HG03565 (cell line): ENCODE results near the gene PRKAB1.
"Not testable (repeated sequence)": the region's sequence is repeated elsewhere in the genome, so short reads cannot be mapped to it uniquely, and the experiment has no call there.

ENCODE experiments used
- ATAC-seq: cut with Tn5 transposase; IDR thresholded peaks from one replicate; pipeline ENCODE4 v1.9.1; 2021; ENCODE audit warnings: mild to moderate bottlenecking, moderate library complexity; ENCODE audit not compliant: unreplicated experiment

The PRKAB1 gene

DNA sequence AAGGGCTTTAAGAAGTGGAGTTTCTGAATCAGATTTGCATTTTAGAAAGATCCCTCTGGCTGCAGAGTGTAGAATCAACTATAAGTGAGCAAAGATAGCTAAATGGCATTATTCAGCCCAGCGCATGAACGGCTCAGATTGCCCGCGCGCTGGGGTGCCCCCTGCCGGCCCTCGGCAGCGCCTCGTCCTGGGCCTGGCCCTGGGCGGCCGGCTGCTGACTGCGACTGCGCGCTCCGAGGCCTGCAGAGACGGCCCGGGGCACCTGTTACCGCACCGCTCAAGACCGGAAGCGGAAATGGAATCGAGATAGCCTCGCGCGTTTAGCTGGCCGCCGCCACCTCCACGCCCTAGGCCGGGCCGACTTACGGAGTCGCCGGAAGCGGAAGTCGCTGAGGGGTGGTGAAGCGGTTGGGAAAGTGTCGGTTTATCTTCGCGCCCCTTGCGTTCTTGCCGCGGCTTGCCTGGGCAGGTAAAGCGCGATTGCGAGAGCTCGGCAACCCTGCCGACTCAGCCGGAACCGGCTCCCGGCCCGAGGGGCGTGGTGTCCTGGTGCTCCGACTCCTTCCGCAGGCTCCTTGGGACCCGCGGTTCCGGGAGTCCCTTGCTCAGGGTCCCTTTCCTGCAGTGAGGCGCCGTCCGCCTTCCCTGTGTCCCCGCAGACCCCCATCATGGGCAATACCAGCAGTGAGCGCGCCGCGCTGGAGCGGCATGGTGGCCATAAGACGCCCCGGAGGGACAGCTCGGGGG, at the start of gene PRKAB1:
TSS of gene PRKAB1 (plus strand) at position 557 of the 747 bp plus-strand sequence. CDS start at position 669, 112 bp downstream.
- ATAC-seq: peak; percentile 93

DNA sequence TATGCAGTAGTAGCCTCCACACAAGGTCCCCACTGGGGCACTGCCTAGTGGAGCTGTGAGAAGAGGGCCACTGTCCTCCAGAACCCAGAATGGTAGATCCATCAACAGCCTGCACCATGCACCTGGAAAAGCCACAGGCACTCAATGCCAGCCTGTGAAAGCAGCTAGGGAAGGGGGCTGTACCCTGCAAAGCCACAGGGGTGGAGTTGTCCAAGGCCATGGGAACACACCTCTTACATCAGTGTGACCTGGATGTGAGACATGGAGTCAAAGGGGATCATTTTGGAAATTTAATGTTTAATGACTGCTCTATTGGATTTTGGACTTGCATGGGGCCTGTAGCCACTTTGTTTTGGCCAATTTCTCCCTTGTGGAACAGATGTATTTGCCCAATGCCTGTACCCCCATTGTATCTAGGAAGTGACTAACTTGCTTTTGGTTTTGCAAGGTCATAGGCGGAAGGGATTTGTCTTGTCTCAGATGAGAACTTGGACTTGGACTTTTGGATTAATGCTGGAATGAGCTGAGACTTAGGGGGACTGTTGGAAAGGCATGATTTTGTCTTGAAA, 49.5 kb upstream of the PRKAB1 start:
- not testable (repeated sequence) for ATAC-seq

- ATAC-seq: no peak
Observed at GRCh38 chr12:119620490-119620889, 47.4 kb upstream of the PRKAB1 start.

DNA sequence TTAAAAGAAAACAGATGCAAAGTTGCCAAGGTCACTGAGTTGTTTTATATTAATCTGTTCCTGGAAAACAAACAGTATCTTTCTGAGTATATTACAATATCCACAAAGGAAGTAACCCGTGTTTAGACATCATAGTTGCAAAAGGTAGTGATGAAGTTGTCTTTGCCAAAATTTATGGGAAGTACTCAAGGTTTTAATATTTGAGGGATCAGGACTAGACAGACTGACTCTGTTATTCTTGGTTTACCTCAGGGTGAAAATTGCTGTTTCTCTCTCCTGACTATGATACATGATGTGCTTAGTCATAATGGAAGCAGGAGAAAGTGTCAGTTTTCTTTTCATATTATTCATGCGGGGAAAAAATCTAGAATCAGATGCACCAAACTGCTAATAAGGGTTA, 46.1 kb upstream of the PRKAB1 start:
- no peak for ATAC-seq

DNA sequence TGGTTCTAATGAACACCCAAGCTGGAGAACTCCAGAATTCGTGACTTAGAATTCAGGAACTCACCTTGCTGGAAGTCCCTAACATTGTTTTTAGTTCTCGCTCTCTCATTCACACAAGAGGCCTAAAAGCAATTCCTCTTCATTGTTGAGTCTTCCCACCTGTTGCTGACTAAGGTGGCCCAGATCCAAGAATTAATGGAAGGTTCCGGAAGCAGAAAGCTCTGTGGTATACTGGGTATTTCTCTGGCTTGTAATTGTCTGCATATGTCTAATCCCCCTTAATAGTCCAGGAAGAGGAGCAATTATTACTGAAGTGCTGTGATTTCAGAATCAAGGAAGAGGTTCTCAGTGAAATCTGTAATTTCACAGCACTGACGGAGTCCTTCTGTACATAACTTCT, 43.0 kb upstream of the PRKAB1 start:
- ATAC-seq: no peak

DNA sequence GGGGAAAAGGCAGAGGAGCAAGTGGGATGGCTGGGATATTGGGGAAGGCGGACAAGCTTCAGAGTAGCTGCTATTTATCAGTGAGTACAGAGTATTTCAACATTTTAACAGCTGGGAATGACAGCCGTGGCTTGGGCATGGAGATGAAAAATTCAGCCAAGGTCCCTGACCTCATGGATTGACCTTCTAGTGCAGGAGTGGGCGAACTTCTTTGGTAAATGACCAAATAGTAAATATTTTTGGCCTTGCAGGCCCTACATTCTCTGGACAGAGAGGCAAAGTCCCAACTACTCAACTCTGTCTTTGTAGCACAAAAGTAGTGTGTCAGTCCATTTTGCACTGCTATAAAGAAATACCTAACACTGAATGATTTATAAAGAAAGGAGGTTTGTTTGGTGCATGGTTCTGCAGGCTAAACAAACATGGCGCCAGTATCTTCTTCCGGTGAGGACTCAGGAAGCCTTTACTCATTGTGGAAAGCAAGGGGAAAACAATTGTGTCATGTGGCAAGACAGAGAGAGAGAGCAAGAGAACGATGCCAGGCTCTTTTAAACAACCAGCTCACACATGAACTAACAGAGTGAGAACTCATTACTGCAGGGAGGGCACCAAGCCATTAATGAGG, 40.8 kb upstream of the PRKAB1 start:
- no peak for ATAC-seq

- no peak for ATAC-seq
Observed at GRCh38 chr12:119627686-119628085, 40.2 kb upstream of the PRKAB1 start.

- ATAC-seq: no peak
Observed at GRCh38 chr12:119630223-119630780, 37.6 kb upstream of the PRKAB1 start.

DNA sequence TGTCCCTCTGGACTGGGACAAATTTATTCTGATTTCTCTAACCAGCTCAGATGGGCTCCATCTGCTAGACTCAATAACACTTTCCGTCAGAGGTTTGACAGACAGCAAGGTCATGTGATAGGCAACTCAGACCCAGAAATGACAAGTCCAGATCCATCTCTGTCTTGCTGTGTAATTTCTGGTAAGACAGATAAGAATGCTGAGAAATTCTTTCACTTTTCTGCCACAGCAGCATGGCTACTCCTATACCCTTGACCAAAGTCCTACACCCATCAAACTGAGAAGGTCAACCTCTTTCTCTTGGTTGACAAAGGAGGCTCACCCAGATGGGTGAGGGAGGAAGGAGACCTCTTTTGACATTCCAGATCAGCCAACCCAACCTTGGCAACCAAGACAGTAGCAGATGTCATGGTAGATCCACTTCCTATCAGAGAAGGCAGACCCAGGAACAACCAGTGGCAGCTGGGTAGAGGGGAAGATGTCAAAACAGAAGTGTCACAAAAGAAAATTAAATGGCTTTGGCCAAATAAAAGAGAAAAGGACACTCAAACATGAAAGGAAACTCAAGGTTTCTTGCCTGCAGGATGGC, 36.9 kb upstream of the PRKAB1 start:
- no peak for ATAC-seq

- no peak for ATAC-seq
Observed at GRCh38 chr12:119631930-119632678, 35.8 kb upstream of the PRKAB1 start.

DNA sequence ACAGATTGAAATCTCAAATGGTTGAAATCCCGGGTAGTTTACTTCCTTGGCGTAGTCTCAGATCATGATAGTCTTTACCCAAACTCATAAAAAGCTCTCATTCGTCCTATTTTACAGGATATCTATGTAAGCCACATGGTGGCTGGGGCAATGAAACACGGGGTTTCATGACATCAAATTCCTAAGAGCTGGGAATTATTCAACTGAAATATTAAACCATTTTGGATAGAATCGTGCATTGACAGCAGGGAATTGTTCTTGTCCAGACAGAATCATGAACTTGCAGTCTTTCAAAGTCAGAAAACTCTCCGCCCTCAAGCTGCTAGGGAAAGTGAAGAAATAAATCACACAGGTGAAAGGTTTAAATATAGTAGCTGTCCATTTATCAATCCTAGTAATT, 33.2 kb upstream of the PRKAB1 start:
- no peak for ATAC-seq

DNA sequence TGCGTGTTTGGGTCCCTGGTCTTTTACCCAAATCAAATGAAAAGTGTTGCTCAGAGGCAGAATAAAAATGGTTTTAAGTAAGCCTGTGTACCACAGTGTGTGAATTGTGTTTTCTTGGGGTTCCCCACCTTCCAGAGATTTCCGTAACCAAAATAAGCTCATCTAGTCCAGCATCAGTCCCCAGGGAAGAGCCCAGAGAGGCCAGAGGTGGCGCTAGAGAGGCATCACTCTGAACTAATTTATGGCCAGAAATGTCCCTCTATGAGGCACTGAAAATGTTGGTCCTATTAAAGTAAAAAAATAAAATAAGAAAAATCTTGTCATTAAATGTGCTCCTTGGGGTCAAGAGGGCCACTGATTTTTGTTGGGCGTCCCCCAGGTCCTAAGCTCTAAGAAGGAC, 24.9 kb upstream of the PRKAB1 start:
- ATAC-seq: no peak

- ATAC-seq: no peak
Observed at GRCh38 chr12:119644930-119645329, 23.0 kb upstream of the PRKAB1 start.

- ATAC-seq: no peak
Observed at GRCh38 chr12:119645535-119646059, 22.3 kb upstream of the PRKAB1 start.

DNA sequence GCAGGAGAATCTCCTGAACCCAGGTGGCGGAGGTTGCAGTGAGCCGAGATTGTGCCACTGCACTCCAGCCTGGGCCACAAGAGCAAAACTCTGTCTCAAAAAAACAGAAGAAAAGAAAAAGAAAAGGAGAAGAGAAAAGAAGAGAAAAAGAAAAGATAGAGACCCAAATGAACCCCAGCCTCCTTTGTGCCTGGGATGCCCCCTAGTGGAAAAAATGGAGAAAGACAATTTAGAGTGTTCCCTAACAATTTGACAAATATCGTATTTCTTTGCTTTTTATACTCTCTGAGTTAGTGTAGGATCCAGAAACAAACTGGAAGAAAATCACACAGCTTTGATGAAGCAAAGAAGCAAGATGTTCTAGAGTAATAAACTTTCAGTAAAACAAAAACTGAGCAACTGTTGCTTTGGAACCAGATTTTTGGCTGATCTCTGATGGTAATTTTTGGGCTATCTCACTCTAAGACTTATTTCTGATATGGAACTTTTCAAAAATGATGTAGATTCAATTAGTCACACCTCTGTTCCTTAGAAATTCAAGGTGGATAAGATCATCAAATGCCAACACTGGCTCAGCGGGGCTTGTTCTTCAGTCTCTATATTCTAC, 18.6 kb upstream of the PRKAB1 start:
- ATAC-seq: no peak

DNA sequence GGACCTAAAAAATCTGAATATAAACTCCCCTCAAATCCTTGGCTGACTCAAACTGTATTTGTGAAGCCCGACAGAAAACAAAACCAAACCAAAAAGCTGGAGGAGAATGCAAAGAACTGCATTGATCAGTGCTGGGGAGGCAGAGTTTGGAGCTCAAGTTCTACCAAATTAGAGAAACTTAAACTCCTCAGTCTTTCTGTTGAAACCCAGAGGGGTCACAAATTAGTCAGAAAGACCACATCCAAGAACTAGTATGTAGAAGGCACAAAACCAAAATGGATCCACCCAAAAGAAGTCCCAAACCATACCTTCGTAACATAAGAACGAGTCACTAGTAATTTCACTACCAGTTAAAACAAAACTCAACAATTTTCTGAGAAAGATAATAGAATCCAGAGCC, 15.3 kb upstream of the PRKAB1 start:
- no peak for ATAC-seq

DNA sequence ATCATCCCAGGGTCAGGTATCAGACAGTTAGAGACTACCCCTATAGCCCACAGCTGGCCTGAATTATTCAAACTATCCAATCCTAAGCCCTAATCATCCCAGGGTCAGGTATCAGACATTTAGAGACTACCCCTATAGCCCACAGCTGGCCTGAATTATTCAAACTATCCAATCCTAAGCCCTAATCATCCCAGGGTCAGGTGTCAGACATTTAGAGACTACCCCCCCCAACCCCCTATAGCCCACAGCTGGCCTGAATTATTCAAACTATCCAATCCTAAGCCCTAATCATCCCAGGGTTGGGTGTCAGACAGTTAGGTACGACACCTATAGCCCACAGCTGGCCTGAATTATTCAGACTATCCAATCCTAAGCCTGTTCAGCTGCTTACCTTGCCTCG, 10.9 kb upstream of the PRKAB1 start:
- ATAC-seq: not testable (repeated sequence)

- ATAC-seq: not testable (repeated sequence)
Observed at GRCh38 chr12:119658166-119658565, 9.8 kb upstream of the PRKAB1 start.

DNA sequence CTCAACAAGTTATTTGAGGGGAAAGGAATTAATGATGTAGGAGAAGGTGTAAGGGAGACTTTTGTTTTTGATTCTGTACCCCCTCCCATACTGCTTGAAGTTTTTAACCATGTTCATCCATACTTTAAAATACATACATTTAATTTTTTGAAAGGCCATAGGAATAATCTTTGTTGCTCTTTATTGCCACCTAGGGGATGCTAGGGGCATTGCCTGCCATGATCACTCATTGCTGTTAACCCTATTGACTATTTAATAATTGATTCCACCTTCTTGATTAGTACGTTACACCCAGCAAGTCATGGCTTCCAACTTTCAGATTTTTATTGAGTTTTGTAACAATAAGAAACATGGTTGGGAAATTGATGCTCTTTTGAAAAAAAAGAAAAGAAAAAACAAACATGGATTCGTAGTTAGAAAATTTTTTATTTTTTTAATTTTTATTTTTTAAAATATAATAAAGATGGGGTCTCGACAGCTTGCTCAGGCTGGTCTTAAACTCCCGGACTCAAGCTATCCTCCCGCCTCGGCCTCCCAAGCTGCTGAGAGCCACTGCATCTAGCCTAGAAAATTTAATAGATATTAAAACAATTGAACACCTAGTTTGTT, 8.5 kb upstream of the PRKAB1 start:
- no peak for ATAC-seq

- ATAC-seq: no peak
Observed at GRCh38 chr12:119660076-119660475, 7.9 kb upstream of the PRKAB1 start.
